H1 (cell line): ENCODE measurements around the gene NTRK1. TPM values are rescaled to one million over a fixed set of nuclear protein-coding genes. Genes with fewer than 3 reads are reported as not detected.

Experiments used
- CTCF ChIA-PET: fragments of 300-600 bp; sonication (Branson Sonifier 250); formaldehyde crosslinking; loops from one replicate; lab custom pipeline; 2021; ENCODE audit not compliant: partially characterized antibody; lab: Charles Lee
- POLR2A ChIA-PET: fragments of 300-600 bp; sonication (Branson Sonifier 250); formaldehyde crosslinking; loops from one replicate; lab custom pipeline; 2021; ENCODE audit warnings: inconsistent platforms; ENCODE audit not compliant: partially characterized antibody; lab: Charles Lee
- DNase-seq, 2 experiments: peaks; one replicate each; pipeline versions ENCODE4 v3.0.0 to v3.0.0-alpha.2; 2010 to 2022; ENCODE audit warnings: low spot score in 2 of 2, low read depth in 1 of 2, mixed read lengths in 1 of 2
- FAIRE-seq: peaks from 2 replicates; lab custom pipeline; 2011; peaks lifted over from hg19 to GRCh38; lab: Jason Lieb, UNC
- H2AFZ ChIP-seq: 2 replicates; pipeline ENCODE4 v1.8.1; 2012; ENCODE audit warnings: low read length, inconsistent platforms
- H2AK5ac ChIP-seq: 2 replicates; pipeline ENCODE4 v1.6.1; 2013; ENCODE audit warnings: low read depth, low read length
- H2BK120ac ChIP-seq: replicated peaks from 2 replicates; pipeline ENCODE3; 2013; ENCODE audit warnings: low read depth, low read length, inconsistent platforms
- H2BK12ac ChIP-seq: 2 replicates; pipeline ENCODE4 v1.6.1; 2013; ENCODE audit warnings: low read depth, low read length
- H2BK15ac ChIP-seq: 2 replicates; pipeline ENCODE4 v1.6.1; 2013; ENCODE audit warnings: low read length
- H2BK20ac ChIP-seq: 2 replicates; pipeline ENCODE4 v1.6.1; 2013; ENCODE audit warnings: low read length
- H2BK5ac ChIP-seq: 2 replicates; pipeline ENCODE4 v1.6.1; 2013; ENCODE audit warnings: low read depth, low read length
- H3K14ac ChIP-seq: 2 replicates; pipeline ENCODE4 v1.6.1; 2013; ENCODE audit warnings: inconsistent platforms; ENCODE audit not compliant: insufficient read length
- H3K18ac ChIP-seq: 2 replicates; pipeline ENCODE4 v1.6.1; 2013; ENCODE audit warnings: low read length; ENCODE audit errors: extremely low read depth
- H3K23ac ChIP-seq: 2 replicates; pipeline ENCODE4 v1.6.1; 2013; ENCODE audit warnings: inconsistent platforms; ENCODE audit not compliant: insufficient read length
- H3K23me2 ChIP-seq: 2 replicates; pipeline ENCODE4 v1.6.1; 2013; ENCODE audit warnings: low read depth, low read length
- H3K27ac ChIP-seq: 2 replicates; pipeline ENCODE4 v1.6.1; 2011; ENCODE audit warnings: low read depth, low read length, inconsistent platforms
- H3K27me3 ChIP-seq, 4 experiments: replicated peaks in 1 of 4; 1 replicate in 1 of 4; 2 replicates in 3 of 4; pipeline versions ENCODE4 v1.6.1 to v1.8.1; 2011 to 2013; ENCODE audit warnings: low read length in 3 of 4, mild to moderate bottlenecking in 3 of 4, inconsistent platforms in 2 of 4, mixed read lengths in 2 of 4, moderate library complexity in 1 of 4; ENCODE audit not compliant: control insufficient read depth in 3 of 4, insufficient read depth in 3 of 4; ENCODE audit errors: extremely low read depth in 1 of 4
- H3K36me3 ChIP-seq, 4 experiments: 2 replicates each; pipeline versions ENCODE4 v1.6.1 to v1.8.1; 2011 to 2013; ENCODE audit warnings: mild to moderate bottlenecking in 4 of 4, low read length in 3 of 4, moderate library complexity in 2 of 4, control low read depth in 1 of 4, inconsistent platforms in 1 of 4; ENCODE audit not compliant: insufficient read depth in 4 of 4, control insufficient read depth in 2 of 4
- H3K4ac ChIP-seq: replicated peaks from 2 replicates; pipeline ENCODE3; 2013; ENCODE audit warnings: low read length, low read depth, mixed read lengths, inconsistent platforms; ENCODE audit not compliant: insufficient read length
- H3K4me1 ChIP-seq, 4 experiments: replicated peaks in 1 of 4; 1 replicate in 1 of 4; 2 replicates in 3 of 4; pipeline versions ENCODE4 v1.6.1 to v1.8.1; 2011 to 2013; ENCODE audit warnings: low read length in 3 of 4, inconsistent platforms in 2 of 4, mixed read lengths in 1 of 4; ENCODE audit not compliant: insufficient read depth in 4 of 4, control insufficient read depth in 3 of 4
- H3K4me2 ChIP-seq, 2 experiments: 2 replicates each; pipeline versions ENCODE4 v1.6.1 to v1.8.1; 2011 to 2013; ENCODE audit warnings: low read depth in 2 of 2, low read length in 2 of 2, control low read depth in 1 of 2, inconsistent platforms in 1 of 2, mild to moderate bottlenecking in 1 of 2; ENCODE audit not compliant: insufficient read depth in 1 of 2
- H3K4me3 ChIP-seq, 4 experiments: fragments of 200-600, 300-600 bp in 1 of 4; sonication (generic), shearing (Covaris generic), sonication (Bioruptor Twin) in 1 of 4; 2 replicates each; pipeline versions ENCODE4 v1.5.1 to v1.8.1; 2011 to 2016; ENCODE audit warnings: low read length in 4 of 4, low read depth in 3 of 4, control low read depth in 2 of 4, inconsistent platforms in 2 of 4, mild to moderate bottlenecking in 2 of 4, mixed read lengths in 1 of 4, moderate library complexity in 1 of 4; ENCODE audit not compliant: insufficient read depth in 2 of 4; ENCODE audit errors: extremely low read depth in 1 of 4
- H3K56ac ChIP-seq: replicated peaks from 2 replicates; pipeline ENCODE3; 2013; ENCODE audit warnings: low read depth, mild to moderate bottlenecking, mixed read lengths, low read length, inconsistent platforms; ENCODE audit not compliant: insufficient read length
- H3K79me1 ChIP-seq: 2 replicates; pipeline ENCODE4 v1.6.1; 2013; ENCODE audit warnings: low read depth, low read length, control low read depth
- H3K79me2 ChIP-seq, 2 experiments: 2 replicates each; pipeline versions ENCODE4 v1.6.1 to v1.8.1; 2012 to 2013; ENCODE audit warnings: low read length in 2 of 2, mild to moderate bottlenecking in 2 of 2, inconsistent platforms in 1 of 2; ENCODE audit not compliant: insufficient read depth in 2 of 2, control insufficient read depth in 1 of 2
- H3K9ac ChIP-seq, 4 experiments: replicated peaks in 1 of 4; 1 replicate in 1 of 4; 2 replicates in 3 of 4; pipeline versions ENCODE4 v1.6.1 to v1.8.1; 2011 to 2013; ENCODE audit warnings: low read depth in 3 of 4, low read length in 3 of 4, control low read depth in 2 of 4, mild to moderate bottlenecking in 2 of 4, moderate library complexity in 2 of 4, inconsistent platforms in 1 of 4; ENCODE audit errors: extremely low read depth in 1 of 4
- H3K9me3 ChIP-seq, 2 experiments: 2 replicates each; pipeline versions ENCODE4 v1.6.1 to v1.8.1; 2012 to 2013; ENCODE audit warnings: mild to moderate bottlenecking in 2 of 2, moderate library complexity in 2 of 2, control low read depth in 1 of 2, inconsistent platforms in 1 of 2, low read depth in 1 of 2, low read length in 1 of 2, mixed read lengths in 1 of 2; ENCODE audit not compliant: insufficient read depth in 2 of 2
- H4K20me1 ChIP-seq, 2 experiments: replicated peaks in 1 of 2; 2 replicates each; pipeline versions ENCODE3 to v1.8.1; 2011 to 2013; ENCODE audit warnings: inconsistent platforms in 2 of 2, low read length in 2 of 2, mild to moderate bottlenecking in 1 of 2; ENCODE audit not compliant: insufficient read depth in 2 of 2, control insufficient read depth in 1 of 2
- H4K5ac ChIP-seq: 2 replicates; pipeline ENCODE4 v1.6.1; 2013; ENCODE audit warnings: low read length, low read depth, mixed read lengths, inconsistent platforms; ENCODE audit not compliant: insufficient read length
- H4K8ac ChIP-seq: 2 replicates; pipeline ENCODE4 v1.8.0; 2013; ENCODE audit warnings: mild to moderate bottlenecking, moderate library complexity, low read length, inconsistent platforms; ENCODE audit not compliant: insufficient read depth; ENCODE audit errors: extremely low read depth
- H4K91ac ChIP-seq: replicated peaks from 2 replicates; pipeline ENCODE3; 2013; ENCODE audit warnings: low read length, mixed read lengths, inconsistent platforms; ENCODE audit not compliant: insufficient read length
- GTF2F1 ChIP-seq: IDR thresholded peaks from 2 replicates; pipeline ENCODE4 v1.6.1; 2012; ENCODE audit warnings: low read depth, low read length, improper control_type of control experiment, borderline replicate concordance
- WGBS, 2 experiments: shearing (Covaris generic) in 1 of 2; methylation state at CpG; one replicate each; pipeline versions ENCODE4 v1.1.6 to v1.1.7; 2013 to 2015; ENCODE audit warnings: low lambda C conversion rate in 2 of 2, mixed read lengths in 2 of 2, inconsistent platforms in 1 of 2, low coverage in 1 of 2, missing lambda C conversion rate in 1 of 2; ENCODE audit not compliant: insufficient replicate concordance in 2 of 2, insufficient coverage in 1 of 2, insufficient read length in 1 of 2; ENCODE audit errors: extremely low coverage in 1 of 2, missing lambda C conversion rate in 1 of 2; 5-methylcytosine and 5-hydroxymethylcytosine counted together
- polyA plus RNA-seq, 7 experiments: library from polyadenylated mRNA; depleted of rRNA in 3 of 7; stranded (reverse) in 5 of 7; unstranded in 2 of 7; fragments of >200 nt in 5 of 7; fragments of 200-250 nt in 2 of 7; gene quantifications; 1 replicate in 5 of 7; 2 replicates in 1 of 7; 4 replicates in 1 of 7; pipeline versions ENCODE4 v1.2.1 to v1.2.3, GENCODE V29; 2011 to 2013; ENCODE audit warnings: missing spikeins in 2 of 7, mixed read lengths in 2 of 7
- total RNA-seq: library from RNA; stranded (reverse); fragmentation: NEBNext Ultra II Directional; extraction: Animal tissue kit (Norgen Biotek cat#: 25700); gene quantifications from 2 replicates; pipeline ENCODE4 v1.2.1, GENCODE V29; 2021

Gene NTRK1
- total and polyA plus RNA-seq, 2 of the 8 experiments (the other 6 are each of a cell fraction or from before 2014, with no cell fraction given) = 0.12 to 0.24 TPM

DNA sequence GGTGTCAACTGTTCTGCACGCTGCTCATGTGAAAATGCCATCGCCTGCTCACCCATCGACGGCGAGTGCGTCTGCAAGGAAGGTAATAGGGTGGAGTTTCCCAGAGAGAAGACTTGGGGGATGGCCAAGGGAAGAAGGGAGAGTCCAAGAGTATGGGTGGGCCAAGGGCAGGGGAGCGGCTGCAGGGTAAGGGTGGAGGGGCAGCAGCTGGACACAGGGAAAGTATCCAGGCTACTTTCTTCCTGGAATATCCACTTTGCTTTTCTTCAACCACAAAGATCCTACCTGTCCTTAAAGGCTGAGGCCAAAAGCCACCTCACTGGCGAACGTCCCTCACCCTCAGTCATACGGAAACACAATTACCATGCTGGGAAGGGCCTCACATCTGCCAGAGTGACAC is 48.3 kb downstream of the NTRK1 start:
- FAIRE-seq (no peak), DNase-seq (no peak)
- Histone ChIP-seq H3K14ac (no peak overlapping the region), H3K79me1 (no peaks in the 10 kb centered on the region), H2AFZ (no peak overlapping the region), H3K9me3 (peaks cover 0 to 4% of the 10 kb centered on the region in 2 experiments; a peak in 1 of 4 replicates), H3K36me3 (no peaks in the 10 kb centered on the region), H3K27me3 (peaks cover 0 to 15% (median 10%) of the 10 kb centered on the region in 4 experiments; a peak in 6 of 7 replicates), H3K27ac (no peak overlapping the region), H2BK5ac (no peak overlapping the region), H2BK15ac (peak overlapping the region; percentile 40; the same call in 1 of the 2 replicates), H4K5ac (no peak overlapping the region), H3K9ac (no peak overlapping the region), H3K4me2 (no peak overlapping the region), H4K91ac (peak overlapping the region; percentile 65), H2BK12ac (no peak overlapping the region), H3K23me2 (peaks cover 3% of the 10 kb centered on the region; the same call in 1 of the 2 replicates), H3K4me1 (peaks cover 2 to 11% (median 10%) of the 10 kb centered on the region in 4 experiments), H3K23ac (no peak overlapping the region), H3K56ac (no peak overlapping the region), H3K18ac (no peak overlapping the region), H4K8ac (no peak overlapping the region; the same call in 1 of the 2 replicates), H2AK5ac (no peak overlapping the region), H2BK120ac (no peak overlapping the region), H2BK20ac (no peak overlapping the region), H3K79me2 (no peaks in the 10 kb centered on the region), H3K4me3 (no peak overlapping the region), H4K20me1 (peaks cover 0 to 6% of the 10 kb centered on the region in 2 experiments), H3K4ac (no peak overlapping the region)
- ChIA-PET POLR2A (no interaction called here), CTCF (interaction anchor here (0.7 to 4.5 kb wide), 11 partner anchors 8 to 220 kb away, joined by 3 to 73 read pairs (median 5); partner anchors contain the start of gene NTRK1)
- WGBS, 2 experiments = 88% methylated on average over 9 of the region's 10 CpGs; no CpG with 5 or more reads in 1 of the 2 experiments
- TF ChIP-seq GTF2F1 = no peak
